Activated T-cell treated with anti-CD3 and anti-CD28 coated beads, Interleukin-2, amount 50 U/mL, for 4 hours (primary cell): ENCODE results near the gene SCRN3. TPM values are rescaled to one million over a fixed set of nuclear protein-coding genes. Genes with fewer than 3 reads are reported as not detected.
"Not testable (repeated sequence)": the region's sequence is repeated elsewhere in the genome, so short reads cannot be mapped to it uniquely, and the experiment has no call there.

Experiments
- ATAC-seq, 2 donors: fragments of 200-7000 bp; cut with Tn5 transposase; one replicate each; pipeline ENCODE4 v1.10.0; 2021
- DNase-seq: peaks from one replicate; pipeline ENCODE4 v3.0.0-alpha.2; 2020
- H3K27me3 Mint-ChIP-seq: one replicate; pipeline ENCODE4 v1.8.0; 2021; ENCODE audit warnings: low read depth, mixed read lengths
- H3K36me3 Mint-ChIP-seq: one replicate; pipeline ENCODE4 v1.8.0; 2022; ENCODE audit warnings: mixed read lengths; ENCODE audit not compliant: insufficient read depth
- H3K4me1 Mint-ChIP-seq: one replicate; pipeline ENCODE4 v1.8.0; 2021; ENCODE audit warnings: low read depth, mixed read lengths
- H3K4me3 Mint-ChIP-seq: one replicate; pipeline ENCODE4 v1.8.0; 2021; ENCODE audit warnings: mild to moderate bottlenecking, moderate library complexity, mixed read lengths
- H3K9me3 Mint-ChIP-seq: one replicate; pipeline ENCODE4 v1.8.0; 2021; ENCODE audit warnings: mixed read lengths
- total RNA-seq, 3 donors: library from RNA; stranded (reverse); gene quantifications; one replicate each; pipeline ENCODE4 v1.2.1, GENCODE V29; 2021

Gene SCRN3
- total RNA-seq: 10 to 100 TPM; 11.7 to 14.4 (median 14.2) TPM

- Mint-ChIP-seq H3K4me1 (peaks cover 38% of the 10 kb centered on the region), H3K27me3 (no peaks in the 10 kb centered on the region), H3K36me3 (peaks cover 16% of the 10 kb centered on the region), H3K9me3 (no peaks in the 10 kb centered on the region), H3K4me3 (peak within 1 kb of the TSS; percentile 93)
- peak; percentile 61 for DNase-seq
- peak; percentile 95 for ATAC-seq
These were observed at the start of gene SCRN3 for GRCh38 chr2:174395284-174395968. TSS of gene SCRN3 (plus strand) at chr2:174395730. CDS start at chr2:174398284, 2,554 bp downstream.

- Mint-ChIP-seq H3K4me3 (no peak overlapping the region), H3K27me3 (peaks cover 6% of the 10 kb centered on the region), H3K9me3 (no peaks in the 10 kb centered on the region), H3K36me3 (peaks cover 29% of the 10 kb centered on the region), H3K4me1 (no peaks in the 10 kb centered on the region)
- no peak for DNase-seq
- ATAC-seq: no peak
These were observed 45.5 kb upstream of the SCRN3 start for GRCh38 chr2:174350018-174350417.

- no peak for DNase-seq
- Mint-ChIP-seq H3K4me3 (no peak overlapping the region), H3K9me3 (no peaks in the 10 kb centered on the region), H3K27me3 (peaks cover 3% of the 10 kb centered on the region), H3K36me3 (peaks cover 31% of the 10 kb centered on the region), H3K4me1 (no peaks in the 10 kb centered on the region)
- no peak for ATAC-seq
These were observed 44.8 kb upstream of the SCRN3 start for GRCh38 chr2:174350593-174351181.

GRCh38 chr2:174353004-174353403, 42.5 kb upstream of the SCRN3 start:
- ATAC-seq (no peak), DNase-seq (no peak)
- H3K4me1 Mint-ChIP-seq: no peaks in the 10 kb centered on the region
- H3K36me3 Mint-ChIP-seq: peaks cover 33% of the 10 kb centered on the region
- H3K9me3 Mint-ChIP-seq: no peaks in the 10 kb centered on the region
- no peaks in the 10 kb centered on the region for H3K27me3 Mint-ChIP-seq
- H3K4me3 Mint-ChIP-seq: no peak overlapping the region

- H3K4me1 Mint-ChIP-seq: no peaks in the 10 kb centered on the region
- H3K4me3 Mint-ChIP-seq: no peak overlapping the region
- ATAC-seq: no peak
- H3K36me3 Mint-ChIP-seq: peaks cover 27% of the 10 kb centered on the region
- DNase-seq: no peak
- no peaks in the 10 kb centered on the region for H3K9me3 Mint-ChIP-seq
- H3K27me3 Mint-ChIP-seq: no peaks in the 10 kb centered on the region
These were observed 39.2 kb upstream of the SCRN3 start for GRCh38 chr2:174356347-174356746.

GRCh38 chr2:174359663-174360062, 35.9 kb upstream of the SCRN3 start:
- H3K9me3 Mint-ChIP-seq, H3K4me1 Mint-ChIP-seq, H3K27me3 Mint-ChIP-seq, DNase-seq, H3K4me3 Mint-ChIP-seq, ATAC-seq: not testable (repeated sequence)
- H3K36me3 Mint-ChIP-seq: peaks cover 44% of the 10 kb centered on the region

GRCh38 chr2:174362949-174363348, 32.6 kb upstream of the SCRN3 start:
- H3K9me3 Mint-ChIP-seq: peaks cover 7% of the 10 kb centered on the region

GRCh38 chr2:174363492-174364225, 31.9 kb upstream of the SCRN3 start:
- not testable (repeated sequence) for H3K4me3 Mint-ChIP-seq, DNase-seq, H3K27me3 Mint-ChIP-seq, H3K4me1 Mint-ChIP-seq, H3K9me3 Mint-ChIP-seq, ATAC-seq
- peaks cover 64% of the 10 kb centered on the region for H3K36me3 Mint-ChIP-seq

More at GRCh38 chr2:174362949-174363348, 32.6 kb upstream of the SCRN3 start:
- Mint-ChIP-seq H3K4me3 (no peak overlapping the region), H3K27me3 (no peaks in the 10 kb centered on the region), H3K36me3 (peaks cover 59% of the 10 kb centered on the region), H3K4me1 (no peaks in the 10 kb centered on the region)
- no peak for ATAC-seq
- no peak for DNase-seq

GRCh38 chr2:174364628-174365027, 30.9 kb upstream of the SCRN3 start:
- Mint-ChIP-seq H3K9me3 (peaks cover 7% of the 10 kb centered on the region), H3K36me3 (peaks cover 69% of the 10 kb centered on the region), H3K27me3 (no peaks in the 10 kb centered on the region), H3K4me3 (no peak overlapping the region), H3K4me1 (no peaks in the 10 kb centered on the region)
- no peak for DNase-seq
- no peak for ATAC-seq

GRCh38 chr2:174365571-174365970, 30.0 kb upstream of the SCRN3 start:
- peaks cover 7% of the 10 kb centered on the region for H3K9me3 Mint-ChIP-seq
- peaks cover 68% of the 10 kb centered on the region for H3K36me3 Mint-ChIP-seq
- no peaks in the 10 kb centered on the region for H3K27me3 Mint-ChIP-seq
- no peak overlapping the region for H3K4me3 Mint-ChIP-seq
- DNase-seq: no peak
- no peak for ATAC-seq
- no peaks in the 10 kb centered on the region for H3K4me1 Mint-ChIP-seq

GRCh38 chr2:174368691-174369090, 26.8 kb upstream of the SCRN3 start:
- Mint-ChIP-seq H3K4me1 (no peaks in the 10 kb centered on the region), H3K27me3 (no peaks in the 10 kb centered on the region), H3K36me3 (peaks cover 54% of the 10 kb centered on the region), H3K4me3 (no peak overlapping the region), H3K9me3 (peaks cover 7% of the 10 kb centered on the region)
- ATAC-seq (no peak), DNase-seq (no peak)

- peaks cover 23% of the 10 kb centered on the region for H3K36me3 Mint-ChIP-seq
- no peak for ATAC-seq
- H3K4me3 Mint-ChIP-seq: no peak overlapping the region
- no peaks in the 10 kb centered on the region for H3K9me3 Mint-ChIP-seq
- no peaks in the 10 kb centered on the region for H3K27me3 Mint-ChIP-seq
- H3K4me1 Mint-ChIP-seq: no peaks in the 10 kb centered on the region
- no peak for DNase-seq
These were observed 18.6 kb upstream of the SCRN3 start for GRCh38 chr2:174376967-174377366.

GRCh38 chr2:174383796-174384195, 11.7 kb upstream of the SCRN3 start:
- Mint-ChIP-seq H3K4me3 (no peak overlapping the region), H3K9me3 (no peaks in the 10 kb centered on the region), H3K4me1 (peaks cover 12% of the 10 kb centered on the region), H3K27me3 (no peaks in the 10 kb centered on the region), H3K36me3 (peaks cover 31% of the 10 kb centered on the region)
- no peak for ATAC-seq
- DNase-seq: no peak

- H3K36me3 Mint-ChIP-seq: peaks cover 40% of the 10 kb centered on the region
- no peaks in the 10 kb centered on the region for H3K27me3 Mint-ChIP-seq
- no peak overlapping the region for H3K4me3 Mint-ChIP-seq
- H3K9me3 Mint-ChIP-seq: no peaks in the 10 kb centered on the region
- peaks cover 20% of the 10 kb centered on the region for H3K4me1 Mint-ChIP-seq
- DNase-seq (no peak), ATAC-seq (no peak)
These were observed 10.3 kb upstream of the SCRN3 start for GRCh38 chr2:174385201-174385600.

GRCh38 chr2:174388706-174389105, 6.8 kb upstream of the SCRN3 start:
- H3K36me3 Mint-ChIP-seq: peaks cover 47% of the 10 kb centered on the region
- not testable (repeated sequence) for DNase-seq, H3K4me3 Mint-ChIP-seq, H3K27me3 Mint-ChIP-seq, H3K9me3 Mint-ChIP-seq
- ATAC-seq: peak in 1 of 2 donors; percentile 25
- H3K4me1 Mint-ChIP-seq: peaks cover 36% of the 10 kb centered on the region
